HL-60 (cell line): ENCODE results near the gene MANBA.

Experiments used
- CTCF ChIP-seq: IDR thresholded peaks from one replicate; pipeline ENCODE4 v1.5.1; 2011; ENCODE audit warnings: low read length, control low read depth, inconsistent platforms; ENCODE audit not compliant: insufficient read depth
- POLR2AphosphoS5 ChIP-seq: IDR thresholded peaks from 2 replicates; pipeline ENCODE4 v1.6.1; 2012; ENCODE audit warnings: low read depth

GRCh38 chr4:102637391-102637790 lies 123.4 kb downstream of the MANBA start:
- TF ChIP-seq POLR2AphosphoS5 (no peak), CTCF (no peak)
